Stomach (tissue), 4 donors: Measurements from ENCODE around the gene SERBP1.

ENCODE experiments used
- CTCF ChIP-seq, 7 experiments: fragments of 450-650 bp in 4 of 7; fragments of 200-600 bp in 3 of 7; sonication (generic) in 3 of 7; IDR thresholded peaks; one replicate each; pipeline ENCODE4 v1.5.1; 2016 to 2019; ENCODE audit warnings: antibody characterized with exemption in 7 of 7, control low read depth in 2 of 7, mild to moderate bottlenecking in 1 of 7
- EP300 ChIP-seq: sonication (generic); formaldehyde crosslinking; IDR thresholded peaks from one replicate; pipeline ENCODE4 v1.6.1; 2017; ENCODE audit warnings: antibody characterized with exemption

GRCh38 chr1:67458663-67459062 is 28.5 kb upstream of the SERBP1 start:
- no peak for TF ChIP-seq EP300
- TF ChIP-seq CTCF (IDR thresholded peaks at IDR 0.05): no peak
